G401 (cell line): Measurements from ENCODE around the gene RPS15. TPM values are rescaled to one million over a fixed set of nuclear protein-coding genes. Genes with fewer than 3 reads are reported as not detected.
A peak's percentile ranks its signal among the peaks of the same experiment; 100 is the strongest.
"Not testable (repeated sequence)": the region's sequence is repeated elsewhere in the genome, so short reads cannot be mapped to it uniquely, and the experiment has no call there.

ENCODE experiments used
- DNase-seq: peaks from one replicate; pipeline ENCODE4 v3.0.0-alpha.2; 2015; ENCODE audit warnings: low spot score
- in situ Hi-C: cut with HindIII; loops from 2 replicates; pipeline ENCODE4 v1.10.0; 2016; ENCODE audit warnings: low sequenced_read_pairs, mixed read lengths
- total RNA-seq: library from RNA; depleted of rRNA; stranded (reverse); fragments of >200 nt; shearing (Covaris generic); gene quantifications from 2 replicates; pipeline ENCODE4 v1.2.3, GENCODE V29; 2014

Gene RPS15
- total RNA-seq, 1 experiment from 2014 or later: 1,164 TPM

- DNase-seq: no peak
- in situ Hi-C loops: no loop called here
Measured at GRCh38 chr19:1430246-1430645, 8.0 kb upstream of the RPS15 start.

- DNase-seq: no peak
- in situ Hi-C loops: no loop called here
Measured at GRCh38 chr19:1431759-1432506, 6.3 kb upstream of the RPS15 start.

GRCh38 chr19:1432507-1432887 is 5.7 kb upstream of the RPS15 start:
- in situ Hi-C loops: no loop called here
- no peak for DNase-seq

- in situ Hi-C loops: no loop called here
- DNase-seq: no peak
Measured at GRCh38 chr19:1433119-1434039, 4.8 kb upstream of the RPS15 start.

GRCh38 chr19:1434040-1434366 is 4.2 kb upstream of the RPS15 start:
- in situ Hi-C loops: no loop called here
- no peak for DNase-seq

GRCh38 chr19:1434577-1435060 is 3.6 kb upstream of the RPS15 start:
- in situ Hi-C loops: no loop called here
- no peak for DNase-seq

GRCh38 chr19:1435378-1435989 is 2.7 kb upstream of the RPS15 start:
- in situ Hi-C loops: no loop called here
- DNase-seq: no peak

GRCh38 chr19:1437609-1438008 is 587 bp upstream of the RPS15 start:
- in situ Hi-C loops: no loop called here
- no peak for DNase-seq

GRCh38 chr19:1438933-1439354 is 748 bp downstream of the RPS15 start:
- in situ Hi-C loops: no loop called here
- DNase-seq: no peak

- in situ Hi-C loops, DNase-seq: not testable (repeated sequence)
Measured at GRCh38 chr19:1439525-1440417, 1.6 kb downstream of the RPS15 start.

GRCh38 chr19:1440418-1440801 is 2.2 kb downstream of the RPS15 start:
- no peak for DNase-seq
- in situ Hi-C loops: no loop called here

- DNase-seq: no peak
- in situ Hi-C loops: no loop called here
Measured at GRCh38 chr19:1441022-1441426, 2.8 kb downstream of the RPS15 start.

GRCh38 chr19:1441677-1442438 is 3.7 kb downstream of the RPS15 start:
- no peak for DNase-seq
- in situ Hi-C loops: no loop called here

- in situ Hi-C loops: no loop called here
- peak; percentile 74 for DNase-seq
Measured at GRCh38 chr19:1445185-1445931, 7.2 kb downstream of the RPS15 start.

GRCh38 chr19:1445932-1446712 is 7.9 kb downstream of the RPS15 start:
- in situ Hi-C loops: no loop called here
- peak; percentile 77 for DNase-seq

- DNase-seq: peak; percentile 47
- in situ Hi-C loops: no loop called here
Measured at GRCh38 chr19:1446713-1447481, 8.7 kb downstream of the RPS15 start.
